Left renal pelvis (tissue), 4 donors: ENCODE data around the gene PPP1R15B. TPM values are rescaled to one million over a fixed set of nuclear protein-coding genes. Genes with fewer than 3 reads are reported as not detected.

ENCODE experiments used
- DNase-seq, 4 donors: peaks; one replicate each; pipeline ENCODE4 v3.0.0-alpha.2; 2013; ENCODE audit warnings: low read depth in 4 of 4, low spot score in 3 of 4
- polyA plus RNA-seq, 4 donors: library from polyadenylated mRNA; unstranded; fragments of 120-200 nt; gene quantifications; one replicate each; pipeline ENCODE4 v1.2.1, GENCODE V29; 2013; ENCODE audit not compliant: insufficient read length in 4 of 4

Gene PPP1R15B
- polyA plus RNA-seq, 4 donors: 41.0 to 85.0 (median 43.3) TPM

GRCh38 chr1:204445860-204446412 is 34.3 kb upstream of the PPP1R15B start:
- no peak for DNase-seq

- no peak for DNase-seq
These were observed 32.4 kb upstream of the PPP1R15B start for GRCh38 chr1:204443871-204444581.

GRCh38 chr1:204443260-204443619 is 31.6 kb upstream of the PPP1R15B start:
- no peak for DNase-seq

- DNase-seq: no peak
These were observed 31.0 kb upstream of the PPP1R15B start for GRCh38 chr1:204442376-204443259.

- DNase-seq: no peak
These were observed 29.9 kb upstream of the PPP1R15B start for GRCh38 chr1:204441558-204441957.

- no peak for DNase-seq
These were observed 28.2 kb upstream of the PPP1R15B start for GRCh38 chr1:204439621-204440375.

- no peak for DNase-seq
These were observed 27.0 kb upstream of the PPP1R15B start for GRCh38 chr1:204438628-204439027.

- no peak for DNase-seq
These were observed 26.4 kb upstream of the PPP1R15B start for GRCh38 chr1:204437796-204438570.

GRCh38 chr1:204435872-204436271 is 24.3 kb upstream of the PPP1R15B start:
- DNase-seq: no peak

- no peak for DNase-seq
These were observed 23.8 kb upstream of the PPP1R15B start for GRCh38 chr1:204435381-204435831.

GRCh38 chr1:204434116-204434755 is 22.6 kb upstream of the PPP1R15B start:
- DNase-seq: no peak

- DNase-seq: no peak
These were observed 21.1 kb upstream of the PPP1R15B start for GRCh38 chr1:204432708-204433107.

- peak in 1 of 4 donors; percentile 49 for DNase-seq
These were observed 19.9 kb upstream of the PPP1R15B start for GRCh38 chr1:204431310-204432184.

- DNase-seq: no peak
These were observed 18.1 kb upstream of the PPP1R15B start for GRCh38 chr1:204429746-204430145.

GRCh38 chr1:204426971-204427701 is 15.5 kb upstream of the PPP1R15B start:
- no peak for DNase-seq

GRCh38 chr1:204426474-204426873 is 14.9 kb upstream of the PPP1R15B start:
- no peak for DNase-seq

GRCh38 chr1:204426035-204426436 is 14.4 kb upstream of the PPP1R15B start:
- DNase-seq: no peak

- DNase-seq: no peak
These were observed 13.0 kb upstream of the PPP1R15B start for GRCh38 chr1:204424621-204425020.
